GM19240 (cell line): ENCODE data around the gene ELFN1.
"Not testable (repeated sequence)": the region's sequence is repeated elsewhere in the genome, so short reads cannot be mapped to it uniquely, and the experiment has no call there.

Experiments used
- DNase-seq: peaks from one replicate; pipeline ENCODE4 v3.0.0; 2011; ENCODE audit warnings: low spot score; ENCODE audit not compliant: insufficient read length

ELFN1 gene

GRCh38 chr7:1753564-1753867 is 83.4 kb downstream of the ELFN1 start:
- DNase-seq: no peak

GRCh38 chr7:1754345-1754908 is 84.3 kb downstream of the ELFN1 start:
- DNase-seq: no peak

GRCh38 chr7:1755783-1756625 is 85.9 kb downstream of the ELFN1 start:
- no peak for DNase-seq

GRCh38 chr7:1757601-1758000 is 87.5 kb downstream of the ELFN1 start:
- no peak for DNase-seq

GRCh38 chr7:1758028-1758858 is 88.2 kb downstream of the ELFN1 start:
- no peak for DNase-seq

GRCh38 chr7:1758859-1759521 is 88.9 kb downstream of the ELFN1 start:
- DNase-seq: no peak

- no peak for DNase-seq
These were observed 91.0 kb downstream of the ELFN1 start for GRCh38 chr7:1761097-1761496.

- DNase-seq: no peak
These were observed 91.7 kb downstream of the ELFN1 start for GRCh38 chr7:1761774-1762173.

GRCh38 chr7:1762238-1762945 is 92.3 kb downstream of the ELFN1 start:
- DNase-seq: no peak

GRCh38 chr7:1763033-1763432 is 93.0 kb downstream of the ELFN1 start:
- no peak for DNase-seq

GRCh38 chr7:1763911-1764310 is 93.8 kb downstream of the ELFN1 start:
- DNase-seq: not testable (repeated sequence)

- DNase-seq: no peak
These were observed 95.3 kb downstream of the ELFN1 start for GRCh38 chr7:1765336-1765735.

GRCh38 chr7:1767524-1767923 is 97.4 kb downstream of the ELFN1 start:
- DNase-seq: no peak

GRCh38 chr7:1768832-1769231 is 98.8 kb downstream of the ELFN1 start:
- DNase-seq: no peak

GRCh38 chr7:1769286-1770200 is 99.5 kb downstream of the ELFN1 start:
- DNase-seq: no peak

GRCh38 chr7:1770331-1770730 is 100.3 kb downstream of the ELFN1 start:
- no peak for DNase-seq

- no peak for DNase-seq
These were observed 105.3 kb downstream of the ELFN1 start for GRCh38 chr7:1775389-1775788.

- DNase-seq: no peak
These were observed 107.0 kb downstream of the ELFN1 start for GRCh38 chr7:1777122-1777521.

GRCh38 chr7:1779445-1779844 is 109.4 kb downstream of the ELFN1 start:
- no peak for DNase-seq

GRCh38 chr7:1781369-1781768 is 111.3 kb downstream of the ELFN1 start:
- no peak for DNase-seq
